OCI-LY3 (cell line): Measurements from ENCODE around the gene ARHGEF16.

Experiments
- EZH2phosphoT487 ChIP-seq: fragments of 200-600 bp; shearing (Covaris generic); IDR thresholded peaks from 2 replicates; pipeline ENCODE4 v1.6.1; 2018; ENCODE audit warnings: antibody characterized with exemption, mixed run types, low read depth
- TF ChIP-seq, protein P1 (sequence below): fragments of 200-600, 300-600 bp; sonication (generic); IDR thresholded peaks from 2 replicates; pipeline ENCODE4 v1.5.1; 2014; ENCODE audit warnings: antibody characterized with exemption, low read length, low read depth

DNA sequence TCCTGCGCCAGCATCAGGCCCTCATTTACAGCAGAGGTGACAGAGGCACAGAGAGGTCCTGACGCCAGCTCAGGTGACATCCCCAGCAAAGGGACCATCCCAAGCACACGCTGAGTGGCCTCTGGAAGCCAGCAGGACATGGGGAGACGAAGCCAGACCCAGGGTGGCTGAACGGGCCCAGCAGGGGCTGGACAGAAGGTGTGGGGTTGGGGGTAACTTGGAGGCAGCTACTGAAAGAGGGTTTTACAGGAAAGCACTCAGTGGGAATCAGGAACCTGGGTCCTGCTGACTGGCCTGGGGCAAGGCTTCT lies 1.6 kb upstream of the ARHGEF16 start:
- TF ChIP-seq, protein P1, sequence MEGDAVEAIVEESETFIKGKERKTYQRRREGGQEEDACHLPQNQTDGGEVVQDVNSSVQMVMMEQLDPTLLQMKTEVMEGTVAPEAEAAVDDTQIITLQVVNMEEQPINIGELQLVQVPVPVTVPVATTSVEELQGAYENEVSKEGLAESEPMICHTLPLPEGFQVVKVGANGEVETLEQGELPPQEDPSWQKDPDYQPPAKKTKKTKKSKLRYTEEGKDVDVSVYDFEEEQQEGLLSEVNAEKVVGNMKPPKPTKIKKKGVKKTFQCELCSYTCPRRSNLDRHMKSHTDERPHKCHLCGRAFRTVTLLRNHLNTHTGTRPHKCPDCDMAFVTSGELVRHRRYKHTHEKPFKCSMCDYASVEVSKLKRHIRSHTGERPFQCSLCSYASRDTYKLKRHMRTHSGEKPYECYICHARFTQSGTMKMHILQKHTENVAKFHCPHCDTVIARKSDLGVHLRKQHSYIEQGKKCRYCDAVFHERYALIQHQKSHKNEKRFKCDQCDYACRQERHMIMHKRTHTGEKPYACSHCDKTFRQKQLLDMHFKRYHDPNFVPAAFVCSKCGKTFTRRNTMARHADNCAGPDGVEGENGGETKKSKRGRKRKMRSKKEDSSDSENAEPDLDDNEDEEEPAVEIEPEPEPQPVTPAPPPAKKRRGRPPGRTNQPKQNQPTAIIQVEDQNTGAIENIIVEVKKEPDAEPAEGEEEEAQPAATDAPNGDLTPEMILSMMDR, result no peak
- TF ChIP-seq EZH2phosphoT487, result no peak
